Activated CD8-positive, alpha-beta memory T cell treated with anti-CD3 and anti-CD28 coated beads, Interleukin-2, amount 10 ng/mL, durations not matched to agents 7 days and 5 days (primary cell): ENCODE data around the gene LENG9. TPM values are rescaled to one million over a fixed set of nuclear protein-coding genes. Genes with fewer than 3 reads are reported as not detected.
"Not testable (repeated sequence)": the region's sequence is repeated elsewhere in the genome, so short reads cannot be mapped to it uniquely, and the experiment has no call there.

ENCODE experiments used
- ATAC-seq: fragments of 150-1000 bp; cut with Tn5 transposase; one replicate; pipeline ENCODE4 v1.10.0; 2021; ENCODE audit warnings: moderate library complexity
- CTCF ChIA-PET: fragments of 350-600 bp; sonication (Branson Sonifier 250); formaldehyde crosslinking; loops from one replicate; lab custom pipeline; 2021; ENCODE audit warnings: antibody characterized with exemption; lab: Charles Lee
- DNase-seq: peaks from one replicate; pipeline ENCODE4 v3.0.0-alpha.2; 2020
- H3K27ac Mint-ChIP-seq: one replicate; pipeline ENCODE4 v1.8.0; 2021; ENCODE audit warnings: mild to moderate bottlenecking, mixed read lengths
- H3K27me3 Mint-ChIP-seq: one replicate; pipeline ENCODE4 v1.8.0; 2021; ENCODE audit warnings: mixed read lengths
- H3K36me3 Mint-ChIP-seq: one replicate; pipeline ENCODE4 v1.8.0; 2021; ENCODE audit warnings: mild to moderate bottlenecking, mixed read lengths
- H3K4me1 Mint-ChIP-seq: one replicate; pipeline ENCODE4 v1.8.0; 2021; ENCODE audit warnings: mixed read lengths
- H3K4me3 Mint-ChIP-seq: one replicate; pipeline ENCODE4 v1.8.0; 2021; ENCODE audit warnings: mild to moderate bottlenecking, moderate library complexity, mixed read lengths
- H3K9me3 Mint-ChIP-seq: one replicate; pipeline ENCODE4 v1.8.0; 2022; ENCODE audit warnings: low read depth, mixed read lengths
- total RNA-seq, 2 experiments: library from RNA; stranded (reverse); gene quantifications; one replicate each; pipeline ENCODE4 v1.2.3, GENCODE V29; 2021

Gene LENG9
- total RNA-seq: 1 to 10 TPM; 6.3 to 7.2 TPM

DNA sequence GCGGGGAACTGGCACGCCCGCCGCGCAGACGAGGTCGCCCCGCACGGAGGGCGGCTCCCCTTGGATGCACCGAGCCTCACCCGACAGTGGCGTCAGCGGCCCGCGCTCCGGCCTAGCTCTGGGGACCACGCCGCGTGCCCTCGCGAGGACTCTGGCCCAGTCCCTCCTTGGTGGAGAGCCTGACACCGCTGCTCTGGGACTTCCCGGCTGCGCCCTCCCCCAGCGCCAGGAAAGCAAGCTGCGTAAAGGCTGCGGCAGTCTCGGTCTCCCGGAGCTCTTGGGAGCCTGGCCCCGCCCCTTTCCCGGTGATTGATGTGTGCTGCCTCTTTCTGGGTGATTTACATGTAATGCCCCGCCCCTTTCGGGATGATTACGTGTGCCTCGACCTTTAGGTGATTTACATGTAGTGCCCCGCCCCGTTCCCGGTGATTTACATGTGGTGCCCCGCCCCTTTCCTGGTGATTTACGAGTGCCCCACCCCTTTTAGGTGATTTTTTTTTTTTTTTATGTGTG, at the start of gene LENG9:
TSS of gene LENG9 (minus strand) at position 248 of the 513 bp plus-strand sequence. CDS start 252 bp downstream, outside the sequence.
- DNase-seq: peak; percentile 99
- Mint-ChIP-seq H3K4me1 (peaks cover 22% of the 10 kb centered on the region), H3K9me3 (no peaks in the 10 kb centered on the region), H3K36me3 (peaks cover 20% of the 10 kb centered on the region), H3K27ac (peak within 1 kb of the TSS; percentile 87), H3K27me3 (peaks cover 10% of the 10 kb centered on the region), H3K4me3 (peak within 1 kb of the TSS; percentile 76)
- peak; percentile 73 for ATAC-seq
- CTCF ChIA-PET: interaction anchor here (0.8 to 1.5 kb wide), 4 partner anchors 15 to 303 kb away, joined by 3 to 8 read pairs (median 4); partner anchors contain the start of gene LENG8

GRCh38 chr19:54509200-54509940, 45.8 kb upstream of the LENG9 start:
- CTCF ChIA-PET, H3K4me3 Mint-ChIP-seq, H3K36me3 Mint-ChIP-seq, H3K27ac Mint-ChIP-seq, H3K9me3 Mint-ChIP-seq, DNase-seq: not testable (repeated sequence)
- peak; percentile 76 for ATAC-seq
- Mint-ChIP-seq H3K27me3 (peaks cover 16% of the 10 kb centered on the region), H3K4me1 (peaks cover 12% of the 10 kb centered on the region)

DNA sequence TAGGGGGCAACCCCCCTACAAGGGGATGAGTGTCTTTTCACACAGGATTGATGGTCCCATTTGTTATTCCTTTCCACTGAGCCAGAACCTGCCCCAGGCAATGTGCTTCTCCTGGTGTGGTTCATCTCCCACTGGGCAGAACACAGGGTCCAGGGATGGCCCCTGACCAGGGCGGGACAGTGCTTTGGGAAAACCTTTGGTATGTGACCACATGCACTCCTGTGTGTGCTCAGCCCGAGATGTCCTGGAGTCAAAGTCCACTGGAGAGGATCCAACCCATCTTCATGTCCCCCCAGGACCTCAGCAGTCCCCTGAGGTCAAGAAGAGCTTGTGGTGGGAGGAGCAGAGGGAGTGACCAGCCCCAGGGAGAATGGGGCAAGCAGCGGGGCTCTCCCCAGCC, 44.9 kb upstream of the LENG9 start:
- CTCF ChIA-PET: interaction anchor here (1.4 kb wide), 1 partner anchor 27 kb away, joined by 3 read pairs; no protein-coding TSS in a partner anchor
- not testable (repeated sequence) for H3K27ac Mint-ChIP-seq, H3K36me3 Mint-ChIP-seq, H3K4me3 Mint-ChIP-seq, H3K9me3 Mint-ChIP-seq, DNase-seq, ATAC-seq
- Mint-ChIP-seq H3K4me1 (peaks cover 12% of the 10 kb centered on the region), H3K27me3 (peaks cover 16% of the 10 kb centered on the region)

GRCh38 chr19:54507824-54508223, 44.2 kb upstream of the LENG9 start:
- Mint-ChIP-seq H3K36me3 (no peaks in the 10 kb centered on the region), H3K9me3 (no peaks in the 10 kb centered on the region), H3K4me3 (no peak overlapping the region), H3K27ac (no peak overlapping the region), H3K27me3 (peaks cover 16% of the 10 kb centered on the region), H3K4me1 (peaks cover 12% of the 10 kb centered on the region)
- DNase-seq: no peak
- CTCF ChIA-PET: interaction anchor here (1.4 kb wide), 1 partner anchor 26 kb away, joined by 3 read pairs; no protein-coding TSS in a partner anchor
- ATAC-seq: no peak

DNA sequence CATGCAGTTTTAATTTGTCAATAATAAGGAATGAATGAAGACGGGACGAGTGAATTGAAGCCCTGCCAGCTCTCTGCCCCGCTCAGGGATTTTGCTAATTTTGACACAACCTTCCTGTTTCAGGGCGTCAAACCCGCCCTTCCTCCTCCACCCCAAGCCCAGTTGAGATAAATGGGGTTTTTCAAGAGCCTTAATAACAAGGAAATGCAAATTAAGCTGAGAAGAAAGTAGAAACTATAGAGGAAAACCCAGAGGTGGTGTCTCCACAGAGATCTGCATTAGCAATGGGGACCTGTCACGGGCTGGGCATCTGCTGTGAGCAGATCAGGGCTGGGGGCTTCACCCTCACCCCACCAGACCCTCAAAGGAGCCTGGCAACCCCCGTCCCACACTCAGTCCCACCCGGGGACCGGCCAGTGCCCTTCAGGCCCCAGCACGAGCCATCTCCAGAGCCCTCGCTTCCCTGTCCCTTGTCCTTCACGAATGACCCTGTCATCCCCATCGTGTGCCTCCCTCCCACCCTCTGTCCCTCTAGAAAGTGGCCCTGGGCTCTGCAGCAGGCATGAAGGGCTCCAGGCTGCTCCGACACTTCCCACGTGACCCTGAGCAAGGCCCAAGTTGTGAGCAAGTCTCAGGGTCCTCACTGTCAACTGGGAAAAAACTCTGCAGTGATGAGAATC, 43.6 kb upstream of the LENG9 start:
- H3K27me3 Mint-ChIP-seq: peaks cover 22% of the 10 kb centered on the region
- ATAC-seq, CTCF ChIA-PET, H3K27ac Mint-ChIP-seq, H3K36me3 Mint-ChIP-seq, H3K9me3 Mint-ChIP-seq, H3K4me3 Mint-ChIP-seq, DNase-seq: not testable (repeated sequence)
- H3K4me1 Mint-ChIP-seq: peaks cover 17% of the 10 kb centered on the region

DNA sequence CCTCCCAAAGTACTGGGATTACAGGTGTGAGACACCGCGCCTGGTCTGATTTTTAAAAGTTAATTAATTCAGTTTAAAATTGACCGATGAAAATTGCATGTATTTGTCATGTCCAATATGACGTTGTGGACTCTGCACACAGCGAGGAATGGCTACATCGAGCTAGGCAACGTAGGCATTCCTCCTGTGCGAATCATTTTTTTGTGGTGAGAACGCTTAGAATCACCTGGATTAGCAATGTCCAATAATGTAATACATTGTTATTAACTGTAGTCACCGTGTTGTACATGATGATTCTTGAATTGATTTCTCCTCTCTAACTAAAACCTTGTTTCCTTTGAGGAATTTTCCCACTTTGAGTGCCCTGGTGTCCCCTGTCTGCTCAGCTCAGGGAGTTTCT, 42.5 kb upstream of the LENG9 start:
- Mint-ChIP-seq H3K27me3 (peaks cover 23% of the 10 kb centered on the region), H3K36me3 (no peaks in the 10 kb centered on the region), H3K4me3 (no peak overlapping the region), H3K9me3 (no peaks in the 10 kb centered on the region), H3K27ac (no peak overlapping the region), H3K4me1 (peaks cover 17% of the 10 kb centered on the region)
- no peak for DNase-seq
- CTCF ChIA-PET: no interaction called here
- no peak for ATAC-seq

GRCh38 chr19:54505542-54505941, 42.0 kb upstream of the LENG9 start:
- ATAC-seq, H3K27ac Mint-ChIP-seq, H3K36me3 Mint-ChIP-seq, CTCF ChIA-PET, DNase-seq, H3K4me3 Mint-ChIP-seq, H3K9me3 Mint-ChIP-seq: not testable (repeated sequence)
- Mint-ChIP-seq H3K4me1 (peaks cover 17% of the 10 kb centered on the region), H3K27me3 (peaks cover 23% of the 10 kb centered on the region)

GRCh38 chr19:54502518-54503048, 39.0 kb upstream of the LENG9 start, which contains the start of gene LAIR2:
TSS of gene LAIR2 (plus strand) at chr19:54502831. CDS start at chr19:54502919, 88 bp downstream.
- ATAC-seq: no peak
- no peak for DNase-seq

GRCh38 chr19:54498451-54498772, 34.8 kb upstream of the LENG9 start:
- CTCF ChIA-PET: interaction anchor here (1.2 kb wide), 1 partner anchor 17 kb away, joined by 3 read pairs; no protein-coding TSS in a partner anchor
- ATAC-seq: peak; percentile 42
- peaks cover 15% of the 10 kb centered on the region for H3K4me1 Mint-ChIP-seq

More at GRCh38 chr19:54502518-54503048, 39.0 kb upstream of the LENG9 start, which contains the start of gene LAIR2:
- Mint-ChIP-seq H3K9me3 (no peaks in the 10 kb centered on the region), H3K27me3 (peaks cover 32% of the 10 kb centered on the region), H3K4me1 (peaks cover 23% of the 10 kb centered on the region), H3K27ac (no peak within 1 kb of the TSS), H3K36me3 (no peaks in the 10 kb centered on the region), H3K4me3 (no peak within 1 kb of the TSS)
- CTCF ChIA-PET: no interaction called here

GRCh38 chr19:54497747-54498450, 34.3 kb upstream of the LENG9 start:
- peak; percentile 51 for DNase-seq
- peak; percentile 80 for ATAC-seq
- H3K36me3 Mint-ChIP-seq, H3K9me3 Mint-ChIP-seq, H3K4me3 Mint-ChIP-seq: not testable (repeated sequence)
- Mint-ChIP-seq H3K27me3 (peaks cover 48% of the 10 kb centered on the region), H3K4me1 (peaks cover 15% of the 10 kb centered on the region), H3K27ac (peak overlapping the region; percentile 49)
- CTCF ChIA-PET: interaction anchor here (1.2 kb wide), 1 partner anchor 17 kb away, joined by 3 read pairs; no protein-coding TSS in a partner anchor

More at GRCh38 chr19:54498451-54498772, 34.8 kb upstream of the LENG9 start:
- DNase-seq, H3K4me3 Mint-ChIP-seq, H3K9me3 Mint-ChIP-seq, H3K36me3 Mint-ChIP-seq, H3K27ac Mint-ChIP-seq: not testable (repeated sequence)
- H3K27me3 Mint-ChIP-seq: peaks cover 44% of the 10 kb centered on the region

GRCh38 chr19:54495284-54495683, 31.7 kb upstream of the LENG9 start:
- CTCF ChIA-PET, H3K9me3 Mint-ChIP-seq, ATAC-seq, DNase-seq, H3K27ac Mint-ChIP-seq, H3K36me3 Mint-ChIP-seq, H3K4me3 Mint-ChIP-seq: not testable (repeated sequence)
- Mint-ChIP-seq H3K4me1 (peaks cover 11% of the 10 kb centered on the region), H3K27me3 (peaks cover 48% of the 10 kb centered on the region)

GRCh38 chr19:54493967-54494585, 30.5 kb upstream of the LENG9 start:
- CTCF ChIA-PET: no interaction called here
- Mint-ChIP-seq H3K9me3 (no peaks in the 10 kb centered on the region), H3K27ac (no peak overlapping the region), H3K27me3 (peaks cover 53% of the 10 kb centered on the region), H3K4me1 (peaks cover 7% of the 10 kb centered on the region), H3K36me3 (no peaks in the 10 kb centered on the region), H3K4me3 (no peak overlapping the region)
- ATAC-seq: no peak
- no peak for DNase-seq
